Gastroesophageal sphincter (tissue), 4 donors: ENCODE results near the gene LMO2. TPM values are rescaled to one million over a fixed set of nuclear protein-coding genes. Genes with fewer than 3 reads are reported as not detected.
"Not testable (repeated sequence)": the region's sequence is repeated elsewhere in the genome, so short reads cannot be mapped to it uniquely, and the experiment has no call there.

ENCODE experiments used
- ATAC-seq: fragments of 150-250 bp; one replicate; pipeline ENCODE4 v1.9.1; 2016; ENCODE audit warnings: mild to moderate bottlenecking, moderate library complexity
- H3K27ac ChIP-seq, 4 donors: fragments of 200-600 bp; sonication (generic) in 3 of 4; 1 replicate in 3 of 4; 2 replicates in 1 of 4; pipeline ENCODE4 v1.5.1; 2016 to 2019
- H3K27me3 ChIP-seq: fragments of 200-600 bp; sonication (generic); one replicate; pipeline ENCODE4 v1.5.1; 2019
- H3K36me3 ChIP-seq, 2 donors: fragments of 200-600 bp; sonication (generic); one replicate each; pipeline ENCODE4 v1.5.1; 2019; ENCODE audit warnings: control low read depth in 1 of 2
- H3K4me1 ChIP-seq, 3 donors: fragments of 200-600 bp; sonication (generic); 1 replicate in 2 of 3; 2 replicates in 1 of 3; pipeline ENCODE4 v1.5.1; 2016 to 2019; ENCODE audit warnings: control low read depth in 2 of 3
- H3K4me3 ChIP-seq, 2 donors: fragments of 200-600 bp; sonication (generic); one replicate each; pipeline ENCODE4 v1.5.1; 2019; ENCODE audit warnings: mild to moderate bottlenecking in 1 of 2, moderate library complexity in 1 of 2
- H3K9me3 ChIP-seq, 3 donors: fragments of 200-600 bp; sonication (generic); one replicate each; pipeline ENCODE4 v1.5.1; 2017 to 2019; ENCODE audit warnings: control low read depth in 2 of 3
- CTCF ChIP-seq, 4 experiments: fragments of 200-600 bp in 2 of 4; fragments of 450-650 bp in 2 of 4; sonication (generic) in 1 of 4; IDR thresholded peaks; one replicate each; pipeline ENCODE4 v1.5.1; 2017 to 2019; ENCODE audit warnings: antibody characterized with exemption in 4 of 4, mild to moderate bottlenecking in 2 of 4, moderate library complexity in 2 of 4
- EP300 ChIP-seq: sonication (generic); formaldehyde crosslinking; IDR thresholded peaks from one replicate; pipeline ENCODE4 v1.6.1; 2017; ENCODE audit warnings: antibody characterized with exemption, mild to moderate bottlenecking
- POLR2A ChIP-seq, 2 donors: fragments of 450-650 bp; IDR thresholded peaks; one replicate each; pipeline ENCODE4 v1.6.1; 2017; ENCODE audit warnings: antibody characterized with exemption in 2 of 2, mild to moderate bottlenecking in 2 of 2, moderate library complexity in 1 of 2
- POLR2AphosphoS5 ChIP-seq: sonication (generic); formaldehyde crosslinking; IDR thresholded peaks from one replicate; pipeline ENCODE4 v1.6.1; 2017; ENCODE audit warnings: antibody characterized with exemption
- WGBS, 2 donors: methylation state at CpG; one replicate each; pipeline ENCODE4 v1.1.5; 2018; ENCODE audit warnings: low coverage in 1 of 2; 5-methylcytosine and 5-hydroxymethylcytosine counted together
- total RNA-seq, 4 donors: library from RNA; depleted of rRNA; stranded (reverse); fragments of >200 nt; gene quantifications; one replicate each; pipeline ENCODE4 v1.1.0, GENCODE V29; 2016

Gene LMO2
- total RNA-seq, 4 donors from 2014 or later = 7.0 to 24.2 (median 14.8) TPM

GRCh38 chr11:33934450-33934849 is 42.6 kb upstream of the LMO2 start:
- no peak for ATAC-seq
- Histone ChIP-seq H3K9me3 (peaks cover 0 to 8% (median 0%) of the 10 kb centered on the region in 3 donors), H3K4me3 (no peak overlapping the region), H3K4me1 (peaks cover 0 to 52% (median 9%) of the 10 kb centered on the region in 3 donors), H3K27ac (no peak overlapping the region), H3K27me3 (no peaks in the 10 kb centered on the region), H3K36me3 (no peaks in the 10 kb centered on the region)
- no peak for TF ChIP-seq CTCF (IDR thresholded peaks at IDR 0.05)
- TF ChIP-seq POLR2AphosphoS5 = no peak
- WGBS, 2 donors = 70 to 100% methylated on average over 2 to 3 of the region's 3 CpGs

GRCh38 chr11:33933602-33934001 is 41.7 kb upstream of the LMO2 start:
- Histone ChIP-seq H3K4me1 (peaks cover 0 to 52% (median 9%) of the 10 kb centered on the region in 3 donors), H3K36me3 (no peaks in the 10 kb centered on the region), H3K27me3 (no peaks in the 10 kb centered on the region), H3K4me3 (no peak overlapping the region), H3K9me3 (peaks cover 0 to 8% (median 0%) of the 10 kb centered on the region in 3 donors), H3K27ac (no peak overlapping the region)
- TF ChIP-seq POLR2AphosphoS5 (no peak), EP300 (no peak), CTCF (IDR thresholded peaks at IDR 0.05) (no peak), POLR2A (IDR thresholded peaks at IDR 0.05) (no peak)
- no peak for ATAC-seq
- WGBS, 2 donors = no CpG with 5 or more reads among the region's 1 CpG

GRCh38 chr11:33932721-33933120 is 40.8 kb upstream of the LMO2 start:
- H3K4me1 ChIP-seq = peaks cover 0 to 52% (median 9%) of the 10 kb centered on the region in 3 donors
- no peaks in the 10 kb centered on the region for H3K27me3 ChIP-seq
- H3K36me3 ChIP-seq = no peaks in the 10 kb centered on the region
- 81 to 86% methylated on average over 3 to 4 of the region's 5 CpGs for WGBS, 2 donors
- no peak for TF ChIP-seq CTCF (IDR thresholded peaks at IDR 0.05)
- TF ChIP-seq POLR2AphosphoS5 = no peak
- no peak for TF ChIP-seq POLR2A (IDR thresholded peaks at IDR 0.05)
- TF ChIP-seq EP300 = no peak
- peaks cover 0 to 8% (median 0%) of the 10 kb centered on the region in 3 donors for H3K9me3 ChIP-seq
- no peak overlapping the region for H3K4me3 ChIP-seq
- ATAC-seq = no peak
- H3K27ac ChIP-seq = no peak overlapping the region

- Histone ChIP-seq H3K4me1 (peaks cover 0 to 44% (median 5%) of the 10 kb centered on the region in 3 donors), H3K27ac (peak overlapping the region in 3 of 4 donors; percentile 73 to 77 (median 73))
- H3K27me3 ChIP-seq, H3K4me3 ChIP-seq, H3K36me3 ChIP-seq, H3K9me3 ChIP-seq, ATAC-seq: not testable (repeated sequence)
- WGBS, 2 donors = 86 to 92% methylated on average over 11 of the region's 12 CpGs
These were observed 40.0 kb upstream of the LMO2 start for GRCh38 chr11:33931739-33932366.

- 57 to 75% methylated on average over 1 of the region's 1 CpG for WGBS, 2 donors
- Histone ChIP-seq H3K27ac (peak overlapping the region in 3 of 4 donors; percentile 73 to 77 (median 73)), H3K9me3 (peaks cover 0 to 8% (median 0%) of the 10 kb centered on the region in 3 donors), H3K27me3 (no peaks in the 10 kb centered on the region), H3K4me1 (peaks cover 0 to 39% (median 5%) of the 10 kb centered on the region in 3 donors), H3K4me3 (no peak overlapping the region), H3K36me3 (no peaks in the 10 kb centered on the region)
- ATAC-seq = no peak
- no peak for TF ChIP-seq EP300
- TF ChIP-seq CTCF (IDR thresholded peaks at IDR 0.05) = no peak
- TF ChIP-seq POLR2AphosphoS5 = no peak
These were observed 39.2 kb upstream of the LMO2 start for GRCh38 chr11:33931067-33931466.
